Non-pigmented ciliary epithelial cell (primary cell): ENCODE measurements around the gene DNAAF2.
"Not testable (repeated sequence)": the region's sequence is repeated elsewhere in the genome, so short reads cannot be mapped to it uniquely, and the experiment has no call there.

Experiments used
- DNase-seq: peaks from one replicate; pipeline ENCODE4 v3.0.0-alpha.2; 2010; ENCODE audit warnings: low read depth

DNAAF2 gene

DNA sequence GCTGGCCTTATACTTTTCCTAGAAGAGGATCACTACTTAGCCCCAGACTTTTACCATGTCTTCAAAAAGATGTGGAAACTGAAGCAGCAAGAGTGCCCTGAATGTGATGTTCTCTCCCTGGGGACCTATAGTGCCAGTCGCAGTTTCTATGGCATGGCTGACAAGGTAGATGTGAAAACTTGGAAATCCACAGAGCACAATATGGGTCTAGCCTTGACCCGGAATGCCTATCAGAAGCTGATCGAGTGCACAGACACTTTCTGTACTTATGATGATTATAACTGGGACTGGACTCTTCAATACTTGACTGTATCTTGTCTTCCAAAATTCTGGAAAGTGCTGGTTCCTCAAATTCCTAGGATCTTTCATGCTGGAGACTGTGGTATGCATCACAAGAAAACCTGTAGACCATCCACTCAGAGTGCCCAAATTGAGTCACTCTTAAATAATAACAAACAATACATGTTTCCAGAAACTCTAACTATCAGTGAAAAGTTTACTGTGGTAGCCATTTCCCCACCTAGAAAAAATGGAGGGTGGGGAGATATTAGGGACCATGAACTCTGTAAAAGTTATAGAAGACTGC is 12.9 kb downstream of the DNAAF2 start:
- DNase-seq: no peak

DNA sequence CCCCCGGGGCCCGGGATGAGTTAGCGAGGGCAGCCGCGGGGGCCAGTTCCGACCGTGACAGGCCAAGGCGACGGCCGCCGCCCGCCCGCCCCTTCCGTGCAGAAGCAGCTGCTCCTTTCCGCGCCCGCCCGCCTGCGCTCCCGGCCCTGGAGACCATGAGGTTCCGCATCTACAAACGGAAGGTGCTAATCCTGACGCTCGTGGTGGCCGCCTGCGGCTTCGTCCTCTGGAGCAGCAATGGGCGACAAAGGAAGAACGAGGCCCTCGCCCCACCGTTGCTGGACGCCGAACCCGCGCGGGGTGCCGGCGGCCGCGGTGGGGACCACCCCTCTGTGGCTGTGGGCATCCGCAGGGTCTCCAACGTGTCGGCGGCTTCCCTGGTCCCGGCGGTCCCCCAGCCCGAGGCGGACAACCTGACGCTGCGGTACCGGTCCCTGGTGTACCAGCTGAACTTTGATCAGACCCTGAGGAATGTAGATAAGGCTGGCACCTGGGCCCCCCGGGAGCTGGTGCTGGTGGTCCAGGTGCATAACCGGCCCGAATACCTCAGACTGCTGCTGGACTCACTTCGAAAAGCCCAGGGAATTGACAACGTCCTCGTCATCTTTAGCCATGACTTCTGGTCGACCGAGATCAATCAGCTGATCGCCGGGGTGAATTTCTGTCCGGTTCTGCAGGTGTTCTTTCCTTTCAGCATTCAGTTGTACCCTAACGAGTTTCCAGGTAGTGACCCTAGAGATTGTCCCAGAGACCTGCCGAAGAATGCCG is 13.7 kb downstream of the DNAAF2 start:
- DNase-seq: no peak

- DNase-seq: peak; percentile 94
Measured at GRCh38 chr14:49620182-49621113, 14.6 kb downstream of the DNAAF2 start, which contains the start of the genes MGAT2 and RPL36AL. Gene MGAT2 (plus strand): TSS chr14:49620799. CDS start chr14:49621269, 470 bp downstream. Gene RPL36AL (minus strand): TSS chr14:49620626. CDS start chr14:49619104, 1,522 bp downstream.

- no peak for DNase-seq
Measured at GRCh38 chr14:49619730-49620129, 15.3 kb downstream of the DNAAF2 start.

DNA sequence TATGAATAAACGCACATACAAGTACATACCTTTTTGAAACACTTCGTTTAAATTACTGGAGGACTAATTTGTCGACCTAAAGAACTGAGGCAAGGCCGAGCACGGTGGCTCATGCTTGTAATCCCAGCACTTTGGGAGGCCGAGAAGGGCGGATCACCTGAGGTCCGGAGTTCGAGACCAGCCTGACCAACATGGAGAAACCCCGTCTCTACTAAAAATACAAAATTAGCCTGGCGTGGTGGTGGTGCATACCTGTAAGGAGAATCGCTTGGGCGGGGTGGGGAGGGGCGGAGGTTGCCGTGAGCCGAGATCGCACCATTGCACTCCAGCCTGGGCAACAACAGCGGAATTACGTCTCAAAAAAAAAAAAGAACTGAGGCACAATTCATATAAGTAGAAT is 15.8 kb downstream of the DNAAF2 start:
- DNase-seq: not testable (repeated sequence)

- DNase-seq: no peak
Measured at GRCh38 chr14:49617852-49618519, 17.1 kb downstream of the DNAAF2 start.

GRCh38 chr14:49615776-49616175 is 19.3 kb downstream of the DNAAF2 start:
- no peak for DNase-seq

DNA sequence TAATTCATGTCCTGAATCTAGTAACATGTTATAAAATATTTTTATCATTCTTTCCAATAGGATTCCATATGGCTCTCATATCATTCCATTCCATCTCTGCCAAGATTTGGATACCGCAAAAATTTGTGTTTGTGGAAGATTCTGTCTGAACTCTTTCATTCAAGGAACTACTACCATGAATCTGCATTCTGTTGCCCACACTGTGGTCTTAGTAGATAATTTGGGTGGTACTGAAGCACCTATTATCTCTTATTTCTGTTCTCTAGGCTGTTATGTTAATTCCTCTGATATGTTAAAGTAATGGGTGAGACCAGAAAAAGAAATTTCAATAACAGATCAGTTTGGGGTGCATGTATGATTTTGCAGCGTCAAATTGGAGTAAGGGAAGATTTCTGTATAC is 20.8 kb downstream of the DNAAF2 start:
- no peak for DNase-seq

DNA sequence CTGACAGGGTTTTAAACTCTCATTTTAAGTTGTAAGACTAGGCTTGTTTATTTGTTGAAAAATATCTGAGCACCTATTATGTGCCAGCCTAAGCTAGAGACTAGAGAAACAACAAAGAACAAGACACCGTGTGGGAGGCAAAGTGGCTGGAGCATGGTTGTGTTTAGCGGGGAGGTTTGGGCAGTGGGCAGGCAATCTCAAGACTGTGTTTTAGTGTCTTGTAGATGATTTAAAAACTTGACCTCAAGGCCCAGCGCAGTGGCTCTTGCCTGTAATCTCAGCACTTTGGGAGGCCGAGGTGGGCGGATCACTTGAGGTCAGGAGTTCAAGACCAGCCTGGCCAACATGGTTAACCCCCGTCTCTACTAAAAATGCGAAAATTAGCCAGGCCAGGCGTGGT is 22.4 kb downstream of the DNAAF2 start:
- no peak for DNase-seq

DNA sequence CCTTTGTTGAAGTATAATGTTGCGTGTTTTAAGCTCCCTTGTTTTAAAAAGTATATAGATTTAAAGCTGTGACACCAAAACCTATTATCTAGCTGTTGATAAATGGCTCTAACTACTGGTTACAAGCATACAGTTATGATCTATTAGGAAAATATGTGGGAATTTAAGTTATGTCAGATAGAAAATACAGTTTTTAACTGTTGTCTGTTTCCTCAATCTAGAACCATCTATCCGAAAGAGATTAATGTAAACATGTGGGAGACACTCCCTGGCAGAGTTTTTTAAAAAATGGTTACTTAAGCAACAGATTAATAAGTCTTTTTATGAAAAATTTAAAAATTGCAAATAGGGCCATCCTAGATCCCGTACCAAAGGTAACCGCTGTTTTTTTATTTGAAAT is 22.8 kb downstream of the DNAAF2 start:
- no peak for DNase-seq

DNA sequence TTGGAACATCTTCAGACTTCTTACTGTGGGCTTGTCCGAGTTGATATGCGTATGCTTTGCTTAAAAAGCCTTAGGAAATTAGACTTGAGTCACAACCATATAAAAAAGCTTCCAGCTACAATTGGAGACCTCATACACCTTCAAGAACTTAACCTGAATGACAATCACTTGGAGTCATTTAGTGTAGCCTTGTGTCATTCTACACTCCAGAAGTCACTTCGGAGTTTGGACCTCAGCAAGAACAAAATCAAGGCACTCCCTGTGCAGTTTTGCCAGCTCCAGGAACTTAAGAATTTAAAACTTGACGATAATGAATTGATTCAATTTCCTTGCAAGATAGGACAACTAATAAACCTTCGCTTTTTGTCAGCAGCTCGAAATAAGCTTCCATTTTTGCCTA is 27.5 kb downstream of the DNAAF2 start:
- DNase-seq: no peak

GRCh38 chr14:49598485-49599300 is 36.4 kb downstream of the DNAAF2 start, which contains the start of gene LRR1:
Gene LRR1 (plus strand): TSS chr14:49598940. CDS start chr14:49599021, 81 bp downstream.
- DNase-seq: no peak

DNA sequence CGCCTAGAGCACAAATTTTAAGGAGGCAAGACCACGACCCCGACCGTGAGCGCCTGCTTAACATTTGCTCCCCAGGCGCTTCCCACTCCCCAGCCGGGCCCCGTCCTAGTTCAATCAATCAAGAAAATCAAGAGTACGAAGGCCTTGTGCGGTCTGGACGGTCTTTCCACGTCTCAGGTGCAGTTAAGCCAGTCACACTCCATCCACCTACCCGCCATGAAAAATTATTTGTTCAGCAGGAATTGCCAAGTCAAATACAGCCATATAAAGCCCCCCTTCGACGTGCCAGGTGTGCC is 36.9 kb downstream of the DNAAF2 start:
- DNase-seq: no peak

GRCh38 chr14:49594347-49595091 is 40.5 kb downstream of the DNAAF2 start:
- DNase-seq: peak; percentile 75

GRCh38 chr14:49593016-49593415 is 42.0 kb downstream of the DNAAF2 start:
- DNase-seq: peak; percentile 65

- no peak for DNase-seq
Measured at GRCh38 chr14:49589387-49589786, 45.7 kb downstream of the DNAAF2 start.

DNA sequence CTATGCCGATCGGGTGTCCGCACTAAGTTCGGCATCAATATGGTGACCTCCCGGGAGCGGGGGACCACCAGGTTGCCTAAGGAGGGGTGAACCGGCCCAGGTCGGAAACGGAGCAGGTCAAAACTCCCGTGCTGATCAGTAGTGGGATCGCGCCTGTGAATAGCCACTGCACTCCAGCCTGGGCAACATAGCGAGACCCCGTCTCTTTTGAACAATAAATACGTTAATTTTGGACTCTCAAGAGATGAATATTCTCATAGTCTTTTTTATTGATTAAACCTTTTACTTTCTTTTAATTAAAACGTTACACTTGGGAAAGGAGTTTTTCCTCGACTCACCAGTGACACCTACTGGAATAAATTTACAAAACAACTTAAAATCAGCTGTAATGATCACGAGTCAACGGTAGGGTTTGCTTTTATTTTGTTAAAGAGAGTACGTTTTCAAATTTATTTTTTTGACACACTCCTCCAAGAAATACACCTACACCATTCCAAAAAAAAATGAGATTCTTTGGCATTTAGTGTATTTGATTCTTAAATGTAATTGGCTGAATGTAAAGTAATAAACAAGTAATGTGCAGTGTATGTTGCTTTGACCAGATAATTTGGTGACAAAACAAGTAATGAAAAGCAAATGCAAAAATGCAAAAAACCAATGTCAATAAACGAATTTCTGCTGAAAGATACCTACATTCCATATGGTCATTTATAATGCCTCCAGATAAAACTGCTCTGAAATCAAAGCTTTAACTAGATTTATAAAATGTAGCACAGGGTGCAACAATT is 48.2 kb downstream of the DNAAF2 start:
- peak; percentile 43 for DNase-seq

DNA sequence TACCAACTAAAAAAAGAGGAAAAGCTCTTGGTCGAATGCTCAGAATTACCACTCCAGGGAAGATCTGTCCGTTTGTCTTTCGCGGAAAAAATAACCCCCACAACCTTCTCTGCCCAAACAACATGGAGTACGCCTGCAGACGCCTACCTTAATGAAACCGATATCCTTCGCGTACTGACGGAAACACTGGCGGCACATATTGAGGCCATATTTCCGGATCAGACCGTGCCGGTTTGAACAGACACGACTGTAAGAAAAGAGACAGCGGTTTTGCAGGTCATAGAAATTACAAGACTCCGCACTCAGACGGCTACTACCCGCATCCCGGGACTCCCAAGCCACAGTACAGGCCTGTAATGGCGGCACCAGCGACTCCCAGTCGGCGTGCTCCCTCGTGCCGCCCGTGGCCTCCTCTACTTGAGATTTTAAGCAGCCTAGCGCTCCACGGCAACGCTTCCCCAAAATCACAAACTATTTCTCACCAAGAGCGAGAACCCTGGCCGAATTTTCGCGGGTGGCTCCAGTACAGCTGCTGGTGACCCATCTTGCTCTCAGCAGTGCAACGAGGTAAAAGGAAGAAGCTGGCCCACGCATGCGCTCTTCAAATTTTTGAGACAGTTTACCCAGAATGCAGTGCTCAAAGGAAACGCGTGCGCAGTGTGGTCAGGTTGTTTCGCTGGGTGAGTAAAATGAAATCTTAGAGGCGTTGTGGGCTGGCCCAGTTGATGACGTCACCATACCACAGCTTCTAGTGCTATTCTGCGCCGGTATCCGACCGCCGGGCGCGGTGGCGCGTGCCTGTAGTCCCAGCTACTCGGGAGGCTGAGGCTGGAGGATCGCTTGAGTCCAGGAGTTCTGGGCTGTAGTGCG is 49.0 kb downstream of the DNAAF2 start, which contains the start of gene RPS29:
TSS of gene RPS29 (minus strand) at position 578 of the 870 bp plus-strand sequence. CDS start at position 544, 34 bp downstream.
- peak; percentile 95 for DNase-seq
